Colonic mucosa (tissue), 4 donors: ENCODE data around the gene HES5. TPM values are rescaled to one million over a fixed set of nuclear protein-coding genes. Genes with fewer than 3 reads are reported as not detected.
A peak's percentile ranks its signal among the peaks of the same experiment; 100 is the strongest.

Experiments used
- DNase-seq: peaks from one replicate; pipeline ENCODE4 v3.0.0-alpha.2; 2020
- H3K27ac ChIP-seq: fragments of 200-600 bp; one replicate; pipeline ENCODE4 v1.8.0; 2021
- H3K27me3 ChIP-seq: fragments of 200-600 bp; one replicate; pipeline ENCODE4 v1.8.0; 2021
- H3K36me3 ChIP-seq: fragments of 200-600 bp; one replicate; pipeline ENCODE4 v1.8.0; 2021
- H3K4me1 ChIP-seq: fragments of 200-600 bp; one replicate; pipeline ENCODE4 v1.8.0; 2021; ENCODE audit warnings: mild to moderate bottlenecking
- H3K4me3 ChIP-seq: fragments of 200-600 bp; one replicate; pipeline ENCODE4 v1.8.0; 2021
- H3K9ac ChIP-seq, 2 donors: one replicate each; pipeline ENCODE4 v1.7.0; 2013; ENCODE audit warnings: control low read depth in 2 of 2, low read depth in 2 of 2, low read length in 2 of 2
- H3K9me3 ChIP-seq: fragments of 200-600 bp; one replicate; pipeline ENCODE4 v1.8.0; 2021
- CTCF ChIP-seq: fragments of 200-600 bp; IDR thresholded peaks from one replicate; pipeline ENCODE4 v1.8.0; 2022; ENCODE audit warnings: antibody characterized with exemption, mild to moderate bottlenecking
- intact Hi-C: fragments of 100-400 bp; cut with DNase I; formaldehyde crosslinking; loops from one replicate; pipeline ENCODE4 v1.14.1; 2022
- total RNA-seq, 2 donors: library from RNA; stranded (reverse); fragmentation: NEBNext Ultra II Directional in 1 of 2; extraction: Animal tissue kit (Norgen Biotek cat#: 25700) in 1 of 2; gene quantifications; one replicate each; pipeline ENCODE4 v1.2.1, GENCODE V29; 2021
- donor health status: healthy.
- donor health status: DM: no; HTN: no; CAD: no.
- donor health status: DM: no; HTN: no; CAD: no.

HES5 gene
- total RNA-seq, 2 donors from 2014 or later, result 2.5 to 4.2 TPM

- H3K27ac ChIP-seq, result no peak overlapping the region
- H3K36me3 ChIP-seq, result peaks cover 13% of the 10 kb centered on the region
- H3K4me3 ChIP-seq, result no peak overlapping the region
- no peak for TF ChIP-seq CTCF
- peak overlapping the region in 1 of 2 donors; percentile 19 for H3K9ac ChIP-seq
- no peak for DNase-seq
- peaks cover 6% of the 10 kb centered on the region for H3K4me1 ChIP-seq
- intact Hi-C loops, result no loop called here
- H3K27me3 ChIP-seq, result no peaks in the 10 kb centered on the region
- H3K9me3 ChIP-seq, result no peaks in the 10 kb centered on the region
These were observed 6.7 kb downstream of the HES5 start for GRCh38 chr1:2523191-2523890.

- Histone ChIP-seq H3K4me3 (no peak overlapping the region), H3K4me1 (peaks cover 6% of the 10 kb centered on the region), H3K27ac (no peak overlapping the region), H3K9ac (no peak overlapping the region), H3K27me3 (no peaks in the 10 kb centered on the region), H3K36me3 (peaks cover 23% of the 10 kb centered on the region), H3K9me3 (no peaks in the 10 kb centered on the region)
- TF ChIP-seq CTCF, result no peak
- no peak for DNase-seq
- intact Hi-C loops, result no loop called here
These were observed 7.8 kb downstream of the HES5 start for GRCh38 chr1:2522230-2522629.

GRCh38 chr1:2520806-2521205 is 9.3 kb downstream of the HES5 start:
- Histone ChIP-seq H3K27me3 (no peaks in the 10 kb centered on the region), H3K27ac (no peak overlapping the region), H3K36me3 (peaks cover 26% of the 10 kb centered on the region), H3K4me3 (no peak overlapping the region), H3K9ac (no peak overlapping the region), H3K9me3 (no peaks in the 10 kb centered on the region), H3K4me1 (peaks cover 6% of the 10 kb centered on the region)
- no peak for TF ChIP-seq CTCF
- no peak for DNase-seq
- intact Hi-C loops, result no loop called here

GRCh38 chr1:2520206-2520605 is 9.9 kb downstream of the HES5 start:
- no peak for TF ChIP-seq CTCF
- peaks cover 5% of the 10 kb centered on the region for H3K4me1 ChIP-seq
- intact Hi-C loops, result no loop called here
- H3K27me3 ChIP-seq, result no peaks in the 10 kb centered on the region
- H3K4me3 ChIP-seq, result no peak overlapping the region
- peaks cover 26% of the 10 kb centered on the region for H3K36me3 ChIP-seq
- no peaks in the 10 kb centered on the region for H3K9me3 ChIP-seq
- no peak overlapping the region for H3K9ac ChIP-seq
- DNase-seq, result no peak
- H3K27ac ChIP-seq, result no peak overlapping the region

DNA sequence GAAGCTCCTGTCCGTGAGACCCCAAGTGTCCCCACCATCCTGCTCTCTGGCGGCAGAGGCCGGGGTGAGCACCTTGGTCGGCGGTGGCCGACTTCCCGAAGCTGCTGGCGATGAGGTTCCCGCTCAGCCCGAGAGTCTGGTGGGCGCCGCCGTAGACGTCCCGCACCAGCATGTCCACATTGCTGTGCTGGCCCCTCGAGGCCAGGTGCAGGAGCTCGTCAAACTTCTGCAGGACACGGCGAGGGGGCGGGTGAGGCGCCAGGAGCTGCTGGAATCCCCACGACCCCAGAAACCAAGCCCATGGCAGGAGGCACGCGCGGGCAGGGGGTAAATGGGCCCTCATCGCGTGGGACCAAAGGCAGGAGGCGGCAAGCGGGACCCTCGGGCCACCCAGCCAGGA is 10.3 kb downstream of the HES5 start:
- intact Hi-C loops, result no loop called here

More for the DNA sequence above, 10.3 kb downstream of the HES5 start:
- Histone ChIP-seq H3K36me3 (peaks cover 26% of the 10 kb centered on the region), H3K27me3 (no peaks in the 10 kb centered on the region), H3K4me3 (no peak overlapping the region), H3K27ac (no peak overlapping the region), H3K4me1 (peaks cover under 1% of the 10 kb centered on the region), H3K9ac (no peak overlapping the region), H3K9me3 (no peaks in the 10 kb centered on the region)
- no peak for DNase-seq
- TF ChIP-seq CTCF, result no peak
